LNCaP clone FGC (cell line): Measurements from ENCODE around the gene STARD7.

Source experiments
- DNase-seq: peaks from one replicate; pipeline ENCODE4 v3.0.0-alpha.2; 2011; ENCODE audit warnings: low read depth
- H3K4me3 ChIP-seq: 2 replicates; pipeline ENCODE4 v1.5.1; 2011; ENCODE audit warnings: mild to moderate bottlenecking, low read depth, low read length, control low read depth
- CTCF ChIP-seq: IDR thresholded peaks from 2 replicates; pipeline ENCODE4 v1.5.1; 2012; ENCODE audit warnings: mild to moderate bottlenecking; ENCODE audit not compliant: control insufficient read depth, insufficient read depth; ENCODE audit errors: extremely low read depth

The STARD7 gene

GRCh38 chr2:96137321-96138178, 71.1 kb downstream of the STARD7 start:
- no peak for TF ChIP-seq CTCF
- H3K4me3 ChIP-seq = no peak overlapping the region
- DNase-seq = no peak

GRCh38 chr2:96136129-96136720, 72.4 kb downstream of the STARD7 start:
- no peak for DNase-seq
- no peak for TF ChIP-seq CTCF
- no peak overlapping the region for H3K4me3 ChIP-seq

- no peak overlapping the region for H3K4me3 ChIP-seq
- TF ChIP-seq CTCF = no peak
- DNase-seq = no peak
These were observed 73.0 kb downstream of the STARD7 start for GRCh38 chr2:96135621-96136020.

- no peak for DNase-seq
- H3K4me3 ChIP-seq = no peak overlapping the region
- TF ChIP-seq CTCF = no peak
These were observed 73.5 kb downstream of the STARD7 start for GRCh38 chr2:96135171-96135570.
